Loucy (cell line): ENCODE results near the gene SDCBP2.

ENCODE experiments used
- CTCF ChIP-seq: fragments of 200-600 bp; sonication (generic); conservative IDR thresholded peaks from 2 replicates; pipeline ENCODE4 v1.5.1; 2014; ENCODE audit warnings: mild to moderate bottlenecking, antibody characterized with exemption, low read length
- EZH2phosphoT487 ChIP-seq: fragments of 200-600 bp; IDR thresholded peaks from 2 replicates; pipeline ENCODE4 v1.6.1; 2018; ENCODE audit warnings: antibody characterized with exemption, mild to moderate bottlenecking, moderate library complexity, borderline replicate concordance

GRCh38 chr20:1376408-1377270 lies 47.7 kb upstream of the SDCBP2 start:
- TF ChIP-seq CTCF (no peak), EZH2phosphoT487 (no peak)
